Smooth muscle cell (in vitro differentiated cells): ENCODE measurements around the gene FZD8. TPM values are rescaled to one million over a fixed set of nuclear protein-coding genes. Genes with fewer than 3 reads are reported as not detected.
A peak's percentile ranks its signal among the peaks of the same experiment; 100 is the strongest.

Experiments
- DNase-seq: peaks from one replicate; lab custom pipeline; 2025; ENCODE audit not compliant: unreplicated experiment; lab: John Stamatoyannopoulos, UW
- H2AFZ ChIP-seq: fragments of 200-600 bp; sonication (generic); 2 replicates; pipeline ENCODE4 v1.6.0; 2016; ENCODE audit warnings: antibody characterized with exemption, low read depth, mild to moderate bottlenecking
- H3F3A ChIP-seq: fragments of 200-600 bp; sonication (generic); 2 replicates; pipeline ENCODE4 v1.6.0; 2017; ENCODE audit warnings: antibody characterized with exemption, low read depth
- H3K27ac ChIP-seq: fragments of 200-600 bp; sonication (generic); 2 replicates; pipeline ENCODE4 v1.5.1; 2016; ENCODE audit warnings: low read depth, mild to moderate bottlenecking
- H3K27me3 ChIP-seq: fragments of 200-600 bp; sonication (generic); 2 replicates; pipeline ENCODE4 v1.6.1; 2016; ENCODE audit warnings: low read depth, mild to moderate bottlenecking
- H3K36me3 ChIP-seq: fragments of 200-600 bp; sonication (generic); 2 replicates; pipeline ENCODE4 v1.5.1; 2016; ENCODE audit warnings: low read depth
- H3K4me1 ChIP-seq: fragments of 200-600 bp; sonication (generic); 2 replicates; pipeline ENCODE4 v1.5.1; 2016; ENCODE audit warnings: low read depth
- H3K4me2 ChIP-seq: fragments of 200-600 bp; sonication (generic); 2 replicates; pipeline ENCODE4 v1.6.0; 2016; ENCODE audit warnings: mild to moderate bottlenecking
- H3K4me3 ChIP-seq: fragments of 200-600 bp; sonication (generic); 2 replicates; pipeline ENCODE4 v1.5.1; 2016; ENCODE audit warnings: mild to moderate bottlenecking
- H3K79me2 ChIP-seq: fragments of 200-600 bp; sonication (generic); 2 replicates; pipeline ENCODE4 v1.6.0; 2016; ENCODE audit warnings: low read depth, mild to moderate bottlenecking
- H3K9ac ChIP-seq: fragments of 200-600 bp; sonication (generic); 2 replicates; pipeline ENCODE4 v1.6.0; 2016; ENCODE audit warnings: low read depth
- H3K9me3 ChIP-seq: fragments of 200-600 bp; sonication (generic); replicated peaks from 2 replicates; pipeline ENCODE4 v1.5.1; 2016; ENCODE audit warnings: low read depth
- H4K20me1 ChIP-seq: fragments of 200-600 bp; sonication (generic); 2 replicates; pipeline ENCODE4 v1.6.0; 2016; ENCODE audit warnings: low read depth
- CTCF ChIP-seq: fragments of 200-600 bp; sonication (generic); IDR thresholded peaks from 2 replicates; pipeline ENCODE4 v1.5.1; 2017; ENCODE audit warnings: borderline replicate concordance, mild to moderate bottlenecking, antibody characterized with exemption; ENCODE audit not compliant: insufficient read depth, poor library complexity, severe bottlenecking
- WGBS: methylation state at CpG from one replicate; pipeline ENCODE4 v1.1.7; 2016; ENCODE audit warnings: low lambda C conversion rate; 5-methylcytosine and 5-hydroxymethylcytosine counted together
- polyA plus RNA-seq: library from polyadenylated mRNA; unstranded; fragments of >200 nt; fragmentation: Nextera tagmentation; extraction: Ambion mirVana; gene quantifications from 2 replicates; pipeline ENCODE4 v1.2.1, GENCODE V29; 2016
- total RNA-seq: library from RNA; depleted of rRNA; stranded (reverse); fragments of >200 nt; gene quantifications from 2 replicates; pipeline ENCODE4 v1.2.3, GENCODE V29; 2014

Gene FZD8
- total and polyA plus RNA-seq, 2 experiments from 2014 or later, result 4.8 to 15.3 TPM

- Histone ChIP-seq H3K79me2 (no peaks in the 10 kb centered on the region), H3F3A (no peaks in the 10 kb centered on the region), H3K4me3 (no peak overlapping the region), H3K27ac (no peak overlapping the region), H3K9ac (no peak overlapping the region), H3K27me3 (peaks cover 8% of the 10 kb centered on the region), H3K36me3 (no peaks in the 10 kb centered on the region), H3K4me2 (peak overlapping the region; percentile 39), H3K9me3 (no peaks in the 10 kb centered on the region), H3K4me1 (peaks cover 5% of the 10 kb centered on the region), H4K20me1 (no peaks in the 10 kb centered on the region), H2AFZ (no peak overlapping the region)
- WGBS, result 30% methylated on average over 2 of the region's 2 CpGs
- no peak for DNase-seq
- no peak for TF ChIP-seq CTCF
Observed at GRCh38 chr10:35661236-35661635, 19.1 kb upstream of the FZD8 start.

GRCh38 chr10:35659456-35659855 is 17.4 kb upstream of the FZD8 start:
- WGBS, result 96% methylated on average over 1 of the region's 1 CpG
- Histone ChIP-seq H3F3A (no peaks in the 10 kb centered on the region), H4K20me1 (no peaks in the 10 kb centered on the region)

GRCh38 chr10:35657621-35658020 is 15.5 kb upstream of the FZD8 start:
- TF ChIP-seq CTCF, result no peak
- no peaks in the 10 kb centered on the region for H3K9me3 ChIP-seq
- WGBS, result 67% methylated on average over 5 of the region's 5 CpGs

More at GRCh38 chr10:35659456-35659855, 17.4 kb upstream of the FZD8 start:
- H3K27ac ChIP-seq, result no peak overlapping the region
- no peak overlapping the region for H3K4me2 ChIP-seq
- H3K4me3 ChIP-seq, result no peak overlapping the region
- no peak overlapping the region for H3K9ac ChIP-seq
- no peaks in the 10 kb centered on the region for H3K79me2 ChIP-seq
- H3K36me3 ChIP-seq, result no peaks in the 10 kb centered on the region
- no peak overlapping the region for H2AFZ ChIP-seq
- TF ChIP-seq CTCF, result no peak
- H3K27me3 ChIP-seq, result peaks cover 8% of the 10 kb centered on the region
- no peaks in the 10 kb centered on the region for H3K9me3 ChIP-seq
- DNase-seq, result no peak
- no peaks in the 10 kb centered on the region for H3K4me1 ChIP-seq

GRCh38 chr10:35652824-35653223 is 10.7 kb upstream of the FZD8 start:
- no peak overlapping the region for H3K4me3 ChIP-seq
- no peak overlapping the region for H3K4me2 ChIP-seq
- H3K9me3 ChIP-seq, result no peaks in the 10 kb centered on the region
- no peaks in the 10 kb centered on the region for H3K36me3 ChIP-seq
- TF ChIP-seq CTCF, result no peak
- no peaks in the 10 kb centered on the region for H4K20me1 ChIP-seq
- H2AFZ ChIP-seq, result no peak overlapping the region
- no peaks in the 10 kb centered on the region for H3K79me2 ChIP-seq
- peaks cover 23% of the 10 kb centered on the region for H3K27me3 ChIP-seq
- no peak overlapping the region for H3K27ac ChIP-seq
- no peaks in the 10 kb centered on the region for H3K4me1 ChIP-seq
- no peaks in the 10 kb centered on the region for H3F3A ChIP-seq
- WGBS, result 84% methylated on average over 2 of the region's 2 CpGs
- no peak for DNase-seq
- no peak overlapping the region for H3K9ac ChIP-seq

More at GRCh38 chr10:35657621-35658020, 15.5 kb upstream of the FZD8 start:
- H3K36me3 ChIP-seq, result no peaks in the 10 kb centered on the region
- no peak overlapping the region for H2AFZ ChIP-seq
- H3F3A ChIP-seq, result no peaks in the 10 kb centered on the region
- no peaks in the 10 kb centered on the region for H3K4me1 ChIP-seq
- H3K4me3 ChIP-seq, result no peak overlapping the region
- H3K9ac ChIP-seq, result no peak overlapping the region
- H4K20me1 ChIP-seq, result no peaks in the 10 kb centered on the region
- no peak overlapping the region for H3K27ac ChIP-seq
- H3K79me2 ChIP-seq, result no peaks in the 10 kb centered on the region
- H3K27me3 ChIP-seq, result peaks cover 13% of the 10 kb centered on the region
- no peak overlapping the region for H3K4me2 ChIP-seq
- DNase-seq, result no peak
